Esophagus squamous epithelium (tissue), 4 donors: Measurements from ENCODE around the gene TMEM63C.

Experiments
- CTCF ChIP-seq, 6 experiments: fragments of 450-650 bp in 4 of 6; fragments of 200-600 bp in 2 of 6; sonication (generic) in 2 of 6; IDR thresholded peaks; one replicate each; pipeline ENCODE4 v1.5.1; 2016 to 2019; ENCODE audit warnings: antibody characterized with exemption in 6 of 6, mild to moderate bottlenecking in 4 of 6, moderate library complexity in 4 of 6
- POLR2A ChIP-seq, 4 donors: fragments of 450-650 bp; IDR thresholded peaks; one replicate each; pipeline ENCODE4 v1.6.1; 2017; ENCODE audit warnings: antibody characterized with exemption in 4 of 4, mild to moderate bottlenecking in 4 of 4, moderate library complexity in 3 of 4

GRCh38 chr14:77231721-77232120 lies 50.1 kb downstream of the TMEM63C start:
- TF ChIP-seq CTCF (IDR thresholded peaks at IDR 0.05) (no peak), POLR2A (IDR thresholded peaks at IDR 0.05) (no peak)
